ENCODE results near the gene MOK.

The MOK gene

DNA sequence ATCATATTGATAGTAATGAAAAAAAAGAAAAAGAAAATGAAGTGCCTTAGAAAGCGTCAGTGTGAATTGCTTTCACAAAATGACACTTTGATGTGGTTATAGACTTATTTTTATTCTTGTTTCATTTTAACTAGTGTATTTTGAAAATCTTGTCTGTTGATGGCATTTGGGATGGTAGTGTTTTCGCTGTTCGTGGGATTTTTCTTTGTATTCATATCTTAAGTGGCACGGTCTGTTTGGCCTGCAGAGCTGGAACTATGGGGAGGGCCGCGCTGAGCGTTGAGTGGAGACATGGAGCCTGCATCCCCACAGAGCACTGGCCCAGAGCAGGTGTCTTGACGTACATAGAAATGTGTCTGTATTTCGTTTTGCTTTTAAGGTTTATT lies 103.6 kb downstream of the MOK start:
- no peak for DNase-seq

DNA sequence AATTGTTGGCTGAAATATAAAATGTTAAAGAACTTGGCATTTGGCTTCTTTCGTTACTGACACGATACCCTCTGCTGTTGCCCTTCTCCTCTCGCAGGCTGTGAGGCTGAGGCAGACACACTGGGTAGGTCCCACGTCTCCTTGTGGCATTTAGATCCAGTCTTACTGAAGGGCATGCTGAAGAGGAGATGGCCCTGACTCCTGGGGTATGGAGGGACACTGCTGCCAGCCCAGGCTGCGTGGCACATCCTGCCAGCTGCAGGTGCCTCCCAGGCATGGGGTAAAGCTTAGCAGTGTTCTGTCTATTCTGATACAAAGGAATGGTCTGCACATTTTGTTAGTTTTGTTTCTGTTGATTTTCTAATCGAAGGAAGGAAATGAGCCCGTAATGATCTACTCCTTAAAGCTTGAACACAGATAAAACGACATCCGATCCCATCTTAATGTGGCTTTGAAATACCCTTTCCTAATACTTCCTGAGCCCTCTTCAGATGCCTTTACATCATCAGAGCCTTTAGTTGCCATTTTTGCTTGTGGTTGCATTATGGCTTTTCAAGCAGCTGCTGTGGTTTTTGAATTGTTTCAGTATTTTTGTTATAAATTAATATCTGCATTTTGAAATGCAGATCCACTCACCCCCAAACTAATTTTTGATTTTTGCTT lies 104.1 kb downstream of the MOK start:
- DNase-seq: no peak

DNA sequence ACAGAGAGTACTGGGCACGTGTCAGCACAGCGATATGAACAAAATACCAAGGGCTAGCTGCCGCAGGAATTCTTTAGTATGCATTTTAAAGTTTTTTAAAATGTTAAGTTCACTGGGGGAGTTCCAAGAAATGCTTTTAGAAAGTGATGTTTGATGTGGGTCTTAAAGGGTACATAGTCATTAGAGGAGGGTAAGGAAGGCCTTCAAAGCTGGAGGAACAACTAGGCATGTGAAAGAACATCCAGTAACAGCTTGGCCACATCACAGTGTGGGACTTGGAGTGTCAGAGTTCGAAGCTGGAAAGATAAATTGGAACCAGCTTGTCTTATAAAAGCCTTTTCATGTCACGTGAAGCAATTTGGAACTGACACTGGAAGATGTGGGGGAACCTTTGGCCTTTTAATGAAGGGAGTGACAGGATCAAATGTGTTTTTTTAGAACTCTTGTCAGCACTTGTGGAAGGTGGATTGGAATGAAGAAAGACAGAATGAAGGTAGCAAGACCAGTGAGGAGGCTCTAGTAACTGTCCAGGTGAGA lies 107.6 kb downstream of the MOK start:
- no peak for DNase-seq

DNA sequence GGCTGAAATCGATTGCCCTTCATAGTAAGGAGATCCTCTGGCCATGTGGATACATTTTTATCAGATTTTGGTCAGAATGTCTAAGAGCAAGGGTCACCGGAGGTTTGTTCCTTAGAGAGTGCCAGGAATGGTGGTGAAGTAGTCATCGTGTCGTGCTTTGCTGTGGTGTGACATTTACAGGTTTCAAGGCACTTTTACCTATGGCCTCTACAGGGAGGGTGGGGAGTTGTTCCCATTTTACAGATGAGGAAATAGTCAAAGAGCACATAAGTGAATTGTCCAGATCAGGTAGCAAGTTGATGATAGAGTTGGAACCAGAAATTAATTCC lies 108.1 kb downstream of the MOK start:
- DNase-seq: no peak

DNA sequence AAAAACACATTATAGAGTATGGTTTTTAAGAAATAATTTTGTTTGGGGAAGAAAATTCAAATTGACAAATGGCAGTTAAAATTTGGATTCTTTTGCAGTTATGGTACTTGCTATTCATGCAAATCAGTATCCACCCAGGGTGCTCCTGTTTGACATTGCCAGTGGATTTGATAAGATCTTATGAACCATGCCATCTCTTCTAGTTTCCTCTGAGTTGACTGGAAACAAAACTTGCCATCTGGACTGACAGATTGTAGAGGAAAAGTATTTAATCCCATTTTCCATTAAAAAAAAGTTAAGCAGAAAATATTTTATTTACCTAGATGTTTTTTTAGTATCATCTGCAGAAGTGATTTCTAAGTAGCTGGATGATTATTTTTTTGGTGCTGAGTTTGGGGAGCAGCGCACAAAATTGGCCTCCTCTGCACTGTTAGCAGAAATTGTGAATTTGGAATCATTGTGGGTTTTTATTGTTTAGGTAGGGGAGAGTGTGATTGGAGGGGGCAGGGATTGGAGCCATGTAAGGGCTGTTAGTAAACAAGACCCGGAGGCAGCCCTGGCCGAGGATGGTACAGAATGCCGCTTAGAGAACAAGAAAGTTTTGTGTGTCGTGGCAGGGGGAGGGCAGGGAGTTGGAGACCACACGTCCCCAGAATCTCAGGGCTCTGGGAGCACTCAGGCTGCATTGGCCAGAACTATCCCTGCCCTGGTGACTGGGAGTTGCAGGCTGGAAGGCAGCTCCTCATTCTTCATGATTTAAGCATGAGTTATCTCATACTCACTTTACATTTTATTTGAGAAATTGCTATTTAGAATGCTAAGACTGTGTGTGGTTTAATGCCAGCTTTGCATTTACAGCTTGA lies 108.7 kb downstream of the MOK start:
- DNase-seq: no peak

DNA sequence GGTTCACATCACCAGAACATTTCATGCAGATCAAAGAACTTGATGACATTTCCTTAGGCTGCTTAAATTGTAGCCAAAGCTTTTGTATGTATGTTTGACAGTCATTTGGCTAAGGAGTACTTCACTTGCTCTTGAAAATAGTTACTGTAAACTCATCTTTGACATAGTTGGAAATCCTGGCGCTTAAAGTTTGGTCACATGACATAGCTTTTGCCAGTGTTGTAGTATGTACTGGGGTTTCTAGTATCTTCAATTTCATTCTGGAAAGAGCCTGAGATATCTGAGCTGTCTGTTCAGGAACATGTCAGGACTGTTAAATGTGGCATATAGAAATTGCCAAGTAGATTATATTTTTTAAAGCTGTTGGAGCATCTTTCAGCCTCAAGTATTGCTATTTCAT lies 109.5 kb downstream of the MOK start:
- DNase-seq: no peak

DNA sequence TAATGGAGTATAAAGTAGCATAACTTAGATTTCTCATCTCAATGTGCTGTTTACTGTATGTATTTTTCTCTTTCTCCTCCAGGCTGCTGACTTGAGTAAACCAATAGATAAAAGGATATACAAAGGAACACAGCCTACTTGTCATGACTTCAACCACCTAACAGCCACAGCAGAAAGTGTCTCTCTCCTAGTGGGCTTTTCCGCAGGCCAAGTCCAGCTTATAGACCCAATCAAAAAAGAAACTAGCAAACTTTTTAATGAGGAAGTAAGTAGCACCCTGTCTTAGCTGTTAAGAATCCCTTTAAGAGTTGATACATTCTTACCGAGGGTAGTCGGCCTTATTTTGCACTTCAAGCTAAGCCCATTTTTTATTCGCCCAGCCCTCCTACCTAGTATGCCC lies 110.1 kb downstream of the MOK start:
- no peak for DNase-seq

DNA sequence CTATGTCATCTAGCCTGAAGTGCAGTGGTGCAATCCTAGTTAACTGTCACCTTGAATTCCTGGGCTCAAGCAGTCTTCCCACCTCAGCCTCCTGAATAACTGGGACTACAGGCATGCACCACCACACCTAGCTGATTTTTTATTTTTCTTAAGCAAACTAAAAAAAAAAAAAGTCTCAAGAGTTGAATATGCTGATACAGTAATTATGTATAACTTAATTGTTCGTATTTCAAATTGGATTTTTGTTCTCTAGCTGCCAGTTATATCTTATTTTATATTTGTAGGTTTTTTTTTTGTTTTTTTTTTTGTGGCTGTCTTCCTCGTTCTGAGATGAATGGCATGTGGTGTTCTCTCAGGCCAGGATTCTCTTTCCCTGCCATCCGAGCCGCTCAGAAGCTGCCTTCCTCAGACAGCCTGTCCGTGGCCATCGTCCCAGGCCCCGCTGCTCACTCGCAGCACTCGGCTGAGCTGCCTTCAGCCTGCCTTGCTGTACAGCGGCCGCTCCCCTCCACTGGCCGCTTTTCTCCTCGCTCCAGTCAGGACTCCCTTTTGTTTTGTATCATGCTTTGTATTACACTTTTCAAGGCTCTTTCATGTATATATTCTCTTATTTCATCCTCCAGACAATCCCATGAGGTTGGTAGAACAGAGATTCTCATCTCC lies 112.0 kb downstream of the MOK start:
- no peak for DNase-seq

DNA sequence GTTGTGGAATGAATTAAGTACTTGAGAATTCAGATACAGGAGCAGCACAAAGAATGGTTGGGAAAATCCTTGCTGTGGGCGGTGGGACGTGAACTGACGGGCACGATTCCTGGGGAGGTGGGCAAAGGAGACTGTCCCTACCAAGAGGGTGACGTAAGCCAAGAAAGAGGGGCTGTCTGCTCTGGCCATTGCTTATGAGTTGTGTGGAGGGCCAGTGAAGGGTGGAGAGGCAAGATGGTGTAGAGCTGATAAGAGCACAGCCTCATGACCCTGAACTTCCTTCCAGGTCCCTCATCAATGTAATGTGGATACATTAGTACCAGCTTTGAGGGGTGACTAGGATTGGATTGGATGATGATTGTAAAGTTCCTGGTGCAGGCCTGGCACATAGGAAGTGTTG lies 115.1 kb downstream of the MOK start:
- DNase-seq: no peak

DNA sequence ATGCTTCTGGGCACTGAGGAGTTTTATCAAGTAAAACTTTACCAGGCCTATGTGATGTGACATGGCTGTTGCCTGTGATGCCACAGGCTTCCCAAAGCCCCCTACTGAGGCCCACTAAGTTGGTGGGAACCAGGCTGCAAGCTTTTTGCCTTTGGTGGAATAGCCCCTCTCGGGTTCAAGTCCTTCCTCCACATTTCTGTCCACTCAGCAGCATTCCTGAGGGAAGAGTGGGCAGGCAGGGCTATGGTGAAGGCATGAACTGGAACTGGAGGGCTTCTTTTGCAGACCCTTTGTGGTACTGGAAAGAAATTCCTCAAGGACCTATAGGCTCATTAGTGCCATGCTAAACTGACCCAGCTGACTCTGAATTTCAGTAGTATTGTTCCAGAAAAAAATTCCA lies 116.8 kb downstream of the MOK start:
- DNase-seq: no peak

DNA sequence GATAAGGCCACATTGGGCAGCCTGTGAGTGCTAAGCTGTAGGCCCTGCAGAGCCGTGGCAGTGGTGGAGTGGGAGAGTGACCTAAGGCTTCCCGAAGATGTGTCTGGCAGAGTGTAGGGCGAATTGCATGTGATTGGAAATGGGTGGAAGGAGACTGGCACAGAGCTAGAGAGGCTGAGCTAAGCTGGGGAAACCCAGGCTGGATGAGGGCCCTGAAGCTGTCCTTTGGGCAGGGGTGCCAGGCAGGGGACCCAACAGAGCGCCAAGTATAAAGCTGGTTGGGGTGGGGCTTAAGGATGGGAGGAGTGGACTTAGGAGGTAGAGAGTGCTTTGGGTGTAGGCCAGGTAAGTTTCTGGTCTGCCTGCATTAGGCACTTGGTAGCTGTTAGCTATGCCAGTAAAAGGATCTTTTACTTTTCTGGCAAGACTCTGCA lies 117.4 kb downstream of the MOK start:
- no peak for DNase-seq

DNA sequence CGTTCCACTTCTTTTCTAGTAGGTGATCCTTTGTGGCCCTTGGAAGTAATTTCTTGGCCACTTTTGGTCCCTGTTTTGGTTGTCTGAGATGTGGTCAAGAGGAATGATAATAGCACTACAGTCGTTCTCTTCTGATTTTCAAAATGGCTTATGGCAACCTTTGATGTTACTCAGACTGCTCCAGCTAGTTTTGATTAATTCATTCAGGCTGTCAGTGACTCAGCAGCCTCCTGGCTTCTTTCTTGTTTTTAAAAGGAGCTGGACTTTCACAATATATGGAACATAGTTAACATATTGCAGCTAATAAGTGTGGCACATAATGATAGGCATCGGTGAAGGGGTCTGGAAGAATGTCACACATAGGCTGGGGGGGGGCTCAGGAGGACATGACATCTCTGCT lies 117.9 kb downstream of the MOK start:
- no peak for DNase-seq

DNA sequence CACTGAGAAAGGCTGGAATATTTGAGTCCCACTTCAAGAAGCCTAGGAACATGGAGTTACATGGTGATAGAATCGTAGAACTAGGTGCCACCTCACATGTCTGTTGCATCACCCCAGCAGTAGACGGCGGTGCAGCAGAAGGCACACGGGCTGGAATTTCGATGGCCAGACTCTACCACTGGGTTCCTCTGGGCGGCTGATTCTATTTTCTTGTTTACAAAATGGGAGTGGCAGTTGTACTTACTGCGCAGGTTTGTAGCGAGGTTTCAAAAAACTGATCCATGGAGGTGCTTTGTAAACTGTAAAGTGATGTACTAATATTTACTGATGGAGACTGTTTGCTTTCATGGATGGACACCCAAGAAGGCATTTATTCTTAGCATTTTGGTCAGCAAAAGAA lies 119.6 kb downstream of the MOK start:
- DNase-seq: no peak

DNA sequence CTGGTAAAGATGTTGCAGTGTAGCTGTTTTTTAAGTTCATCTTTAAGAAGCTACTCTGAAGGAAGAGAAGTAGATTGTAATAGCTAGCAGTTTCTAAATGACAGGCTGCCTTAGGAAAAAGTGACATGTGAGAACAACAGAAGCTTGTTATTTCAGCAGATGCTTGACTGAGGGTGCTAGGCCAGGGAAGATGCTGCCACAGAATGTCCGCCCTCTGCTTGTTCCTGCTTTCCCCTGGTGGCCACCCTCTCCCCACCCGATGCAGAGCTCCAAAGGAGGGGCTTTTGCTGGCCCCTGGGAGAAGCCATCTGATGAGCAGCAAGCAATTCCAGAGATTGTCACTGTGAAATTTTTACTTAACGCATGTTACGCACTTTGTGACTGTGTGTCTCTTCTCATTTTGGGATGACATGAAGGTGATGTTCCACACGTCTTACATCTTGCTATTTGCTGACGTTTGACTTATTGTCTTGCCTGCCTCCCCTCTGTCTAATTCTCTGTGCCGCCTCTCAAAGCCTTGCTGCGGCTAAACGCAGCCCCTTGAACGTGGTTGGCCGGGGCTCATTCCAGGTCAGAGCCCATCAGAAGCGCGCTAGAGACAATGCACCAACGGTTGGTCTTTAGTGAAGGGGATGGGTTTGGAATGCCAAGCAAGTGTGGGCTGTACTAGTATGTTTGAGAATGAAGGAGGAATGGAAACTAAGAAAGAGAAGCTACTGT lies 120.5 kb downstream of the MOK start:
- no peak for DNase-seq

DNA sequence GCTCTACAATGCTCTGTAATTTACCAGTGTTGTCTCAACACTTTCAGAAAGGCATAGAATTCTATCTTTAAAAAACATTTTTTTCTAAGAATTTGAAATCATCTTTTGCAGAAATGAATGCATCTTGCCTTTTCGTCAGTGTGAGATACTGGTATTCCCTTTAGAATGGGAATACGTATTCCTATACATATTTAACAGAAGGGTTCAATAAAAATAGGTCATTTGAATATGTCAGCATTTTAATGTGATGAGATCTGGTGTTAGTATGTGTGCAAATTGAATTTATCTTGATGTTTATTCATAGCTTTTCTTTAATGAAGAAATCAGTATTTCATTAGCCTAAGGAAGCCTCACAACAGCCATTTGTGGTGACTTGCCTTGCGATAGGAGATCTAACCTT lies 121.1 kb downstream of the MOK start:
- DNase-seq: no peak

DNA sequence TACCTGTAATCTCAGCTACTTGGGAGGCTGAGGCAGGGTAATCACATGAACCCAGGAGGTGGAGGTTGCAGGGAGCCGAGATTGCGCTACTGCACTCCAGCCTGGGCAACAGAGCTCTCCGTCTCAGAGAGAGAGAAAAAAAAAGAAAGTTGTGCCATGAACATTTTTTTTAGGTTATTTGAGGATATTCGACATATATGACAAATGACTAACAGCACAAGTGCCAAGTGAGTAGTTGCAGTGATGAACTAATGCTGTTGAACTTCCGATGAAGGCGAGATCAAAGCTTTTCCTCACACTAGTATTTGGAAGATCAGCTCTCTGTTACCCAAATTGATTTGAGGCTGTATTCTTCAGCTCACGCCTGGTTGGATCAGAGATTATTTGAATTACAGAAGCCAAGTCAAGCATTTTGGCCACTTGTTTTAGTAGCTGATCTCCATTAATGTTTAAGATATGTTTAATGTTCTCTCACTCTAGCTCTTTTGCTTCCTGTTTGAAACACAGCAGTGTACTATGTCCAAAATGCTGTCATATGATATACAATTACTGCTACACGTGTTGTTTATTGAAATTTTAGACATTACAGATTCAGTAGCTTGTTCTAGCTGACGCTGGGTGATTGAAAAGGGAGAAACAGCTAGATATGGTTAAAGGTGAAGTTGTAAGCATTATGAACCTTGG lies 121.9 kb downstream of the MOK start:
- no peak for DNase-seq

DNA sequence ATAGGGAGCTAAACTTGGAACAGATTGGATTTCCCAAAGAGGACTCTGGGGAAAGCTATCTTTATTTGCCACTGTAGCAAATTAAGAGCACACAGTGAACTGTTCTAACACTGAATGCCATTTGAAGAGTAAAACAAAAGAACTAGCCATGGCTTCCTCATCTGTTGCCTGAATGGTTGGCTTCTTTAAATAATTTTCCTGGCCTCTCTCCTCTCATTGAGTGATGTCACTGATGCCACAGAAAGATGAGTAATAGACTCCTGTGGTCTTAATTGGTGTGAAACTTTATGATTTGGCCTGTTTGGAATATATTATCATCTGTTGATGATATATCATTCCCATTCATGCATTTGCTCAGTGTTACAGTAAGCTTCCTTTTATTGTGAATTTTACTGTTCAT lies 122.8 kb downstream of the MOK start:
- DNase-seq: no peak

DNA sequence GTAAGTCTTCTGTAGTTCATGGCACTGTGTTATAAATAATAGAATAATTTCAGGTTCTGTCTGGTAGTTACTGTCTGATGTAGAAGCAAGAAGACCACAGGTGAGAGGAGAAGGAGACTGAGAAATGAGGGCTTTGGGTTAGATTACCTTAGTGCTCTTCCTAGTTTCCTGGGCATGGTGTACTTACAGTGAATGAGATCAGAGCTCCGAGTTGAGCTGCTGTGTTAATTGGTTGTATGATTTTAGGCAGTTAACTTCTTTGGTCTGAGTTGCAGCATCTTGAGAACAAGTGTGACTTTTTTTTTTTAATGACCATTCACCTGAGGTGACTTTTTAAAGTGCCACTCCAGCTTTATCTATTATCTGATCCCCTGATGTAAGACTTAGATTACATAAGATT lies 123.8 kb downstream of the MOK start:
- no peak for DNase-seq

DNA sequence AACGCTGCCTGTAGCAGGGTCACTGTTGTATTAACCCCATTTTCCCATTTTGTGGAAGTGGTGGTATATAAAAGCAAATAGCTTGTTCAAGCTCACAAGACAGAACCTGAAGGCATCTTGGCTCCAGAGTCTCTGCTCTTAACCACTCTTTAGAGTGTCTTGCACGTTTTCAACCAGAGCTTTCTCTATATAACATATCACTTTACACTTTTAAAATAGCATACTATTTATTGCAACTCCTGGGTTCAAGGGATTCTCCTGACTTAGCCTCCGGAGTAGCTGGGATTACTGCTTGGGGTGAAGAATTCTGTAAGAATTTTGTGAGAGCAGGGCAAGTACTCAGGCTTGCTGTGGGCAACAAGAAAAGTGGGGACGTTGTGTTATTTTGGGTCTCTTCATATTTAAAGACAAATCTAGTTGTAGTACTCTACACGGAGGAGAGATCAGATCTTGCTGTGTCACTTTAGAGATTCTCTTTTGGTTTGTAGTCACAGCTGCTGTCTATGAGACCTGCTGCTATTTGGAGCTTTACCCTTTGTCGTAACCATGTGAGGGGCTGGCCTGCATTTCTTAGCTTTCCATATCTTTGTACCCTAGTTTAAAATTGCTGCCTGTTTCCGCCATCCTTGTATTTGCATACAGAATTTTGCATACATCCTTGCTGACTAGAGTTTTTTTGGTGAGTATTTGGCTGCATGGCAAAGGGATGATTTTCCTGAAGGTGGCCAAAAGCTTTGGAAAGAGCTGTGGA lies 124.5 kb downstream of the MOK start:
- no peak for DNase-seq
